Uterus (tissue), 4 donors: ENCODE measurements around the gene TNFRSF1A. TPM values are rescaled to one million over a fixed set of nuclear protein-coding genes. Genes with fewer than 3 reads are reported as not detected.

Experiments
- DNase-seq, 2 donors: peaks; one replicate each; pipeline ENCODE4 v3.0.0-alpha.2; 2019 to 2020
- H3K27ac ChIP-seq, 2 donors: fragments of 200-600 bp; sonication (generic); 1 replicate in 1 of 2; 2 replicates in 1 of 2; pipeline ENCODE4 v1.5.1; 2016 to 2018
- H3K27me3 ChIP-seq, 2 donors: fragments of 200-600 bp; sonication (generic); one replicate each; pipeline ENCODE4 v1.5.1; 2018 to 2019; ENCODE audit warnings: control low read depth in 1 of 2
- H3K36me3 ChIP-seq, 2 donors: fragments of 200-600 bp; sonication (generic); one replicate each; pipeline ENCODE4 v1.5.1; 2019; ENCODE audit warnings: control low read depth in 1 of 2
- H3K4me1 ChIP-seq, 2 donors: fragments of 200-600 bp; sonication (generic); one replicate each; pipeline ENCODE4 v1.5.1; 2018 to 2019; ENCODE audit warnings: control low read depth in 1 of 2
- H3K4me3 ChIP-seq, 2 donors: fragments of 200-600 bp; sonication (generic); 1 replicate in 1 of 2; 2 replicates in 1 of 2; pipeline ENCODE4 v1.5.1; 2018 to 2019; ENCODE audit warnings: mild to moderate bottlenecking in 1 of 2
- H3K9me3 ChIP-seq, 2 donors: fragments of 200-600 bp; sonication (generic); one replicate each; pipeline ENCODE4 v1.5.1; 2019; ENCODE audit warnings: control low read depth in 1 of 2
- POLR2A ChIP-seq, 2 donors: fragments of 450-650 bp; IDR thresholded peaks; one replicate each; pipeline ENCODE4 v1.6.1; 2016; ENCODE audit warnings: antibody characterized with exemption in 2 of 2, mild to moderate bottlenecking in 1 of 2, moderate library complexity in 1 of 2
- intact Hi-C: fragments of 100-400 bp; cut with DNase I; formaldehyde crosslinking; loops from one replicate; pipeline ENCODE4 v1.15.1; 2023; ENCODE audit warnings: low total_unique reads
- total RNA-seq, 4 donors: library from RNA; depleted of rRNA in 3 of 4; stranded (reverse); fragments of >200 nt in 3 of 4; gene quantifications; one replicate each; pipeline versions ENCODE4 v1.1.0 to v1.2.4, GENCODE V29; 2014 to 2023
- TF ChIP-seq, protein P1 (sequence below), 4 experiments: fragments of 200-600 bp in 2 of 4; fragments of 450-650 bp in 2 of 4; sonication (generic) in 2 of 4; IDR thresholded peaks; one replicate each; pipeline ENCODE4 v1.5.1; 2016 to 2019; ENCODE audit warnings: antibody characterized with exemption in 4 of 4, mild to moderate bottlenecking in 2 of 4, moderate library complexity in 1 of 4
- donor health status: DM: yes; HTN: yes; CAD: no.

Gene TNFRSF1A
- total RNA-seq, 4 donors from 2014 or later, result 71.8 to 297 (median 174) TPM

DNA sequence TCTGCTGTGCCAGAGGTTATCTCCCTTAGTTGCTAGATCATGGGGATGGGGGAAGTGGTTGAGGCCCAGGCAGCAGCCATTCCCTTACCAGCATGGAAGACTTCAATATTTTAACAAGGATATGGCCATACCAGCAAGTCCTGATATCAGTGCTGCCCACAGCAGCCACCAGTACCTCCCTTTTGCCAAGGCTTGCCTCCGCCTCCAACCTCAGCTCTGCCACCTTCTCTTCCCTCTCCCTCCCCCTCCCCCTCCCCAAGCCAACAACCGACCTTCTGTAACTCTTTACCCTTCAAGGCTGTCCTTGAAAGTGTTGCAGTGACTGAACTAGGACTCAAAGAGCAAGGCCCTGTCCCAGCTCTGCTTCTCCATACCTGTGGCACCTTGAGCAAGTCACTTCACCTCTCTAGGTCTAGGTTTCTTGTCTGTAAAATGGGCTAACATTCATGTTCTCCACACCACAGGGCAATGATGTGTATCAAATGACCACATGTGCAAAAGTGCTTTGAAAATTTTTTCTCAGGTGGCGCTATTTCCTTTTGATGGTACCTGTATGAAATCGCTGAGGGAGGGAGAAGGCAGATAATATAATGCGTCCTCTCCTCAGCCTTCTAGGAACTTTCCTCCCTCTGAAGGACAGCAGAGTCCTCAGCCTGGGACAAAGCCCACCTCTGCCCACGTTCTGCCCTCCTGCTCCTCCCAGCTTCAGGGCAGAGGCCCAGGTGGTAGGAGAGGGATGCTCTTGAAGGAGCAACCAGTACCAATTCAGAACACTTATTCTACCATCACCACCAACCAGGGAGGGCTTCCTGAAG is 16.7 kb downstream of the TNFRSF1A start:
- H3K4me1 ChIP-seq, result peaks cover 0 to 7% of the 10 kb centered on the region in 2 donors
- peak overlapping the region; percentile 79 to 83 for H3K27ac ChIP-seq
- H3K9me3 ChIP-seq, result no peaks in the 10 kb centered on the region

DNA sequence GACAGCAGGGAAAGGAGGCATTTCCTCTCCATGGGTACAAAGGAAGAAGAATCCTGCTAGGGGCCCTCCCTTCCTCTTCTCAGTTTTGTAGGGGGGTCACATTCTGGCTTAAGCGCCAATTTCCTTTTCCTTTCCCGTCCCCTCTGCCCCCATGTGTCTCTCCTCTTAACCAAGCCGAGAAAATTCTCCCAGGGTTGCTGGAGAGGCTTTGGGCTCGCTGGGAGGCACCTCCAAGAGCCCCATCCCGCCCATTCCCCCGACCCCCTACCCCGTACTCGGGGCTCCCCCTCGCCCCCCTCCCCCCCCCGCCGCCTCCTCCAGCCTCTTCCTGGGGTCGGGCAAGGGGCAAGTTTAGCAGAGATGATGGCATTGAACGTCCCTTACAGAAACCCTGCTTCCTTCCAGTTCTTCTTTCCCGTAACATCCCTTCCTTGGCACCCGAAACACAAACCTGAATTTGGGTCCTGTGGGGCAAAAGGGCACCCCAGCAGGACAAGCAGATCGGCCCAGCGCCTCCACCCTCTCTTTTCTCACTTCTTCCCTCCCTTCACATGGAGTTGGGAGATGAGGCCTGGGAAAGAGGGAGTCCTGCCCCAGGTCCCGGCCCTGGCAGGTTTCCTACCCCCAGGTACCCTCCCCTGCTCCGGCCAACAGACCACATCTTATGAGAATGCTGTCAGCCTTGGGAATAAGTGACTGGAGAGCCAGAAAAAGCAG is 17.7 kb downstream of the TNFRSF1A start:
- H3K4me1 ChIP-seq, result peaks cover 0 to 7% of the 10 kb centered on the region in 2 donors

More for the DNA sequence above, 16.7 kb downstream of the TNFRSF1A start:
- no peak overlapping the region for H3K4me3 ChIP-seq
- intact Hi-C loops, result no loop called here
- DNase-seq, result no peak
- H3K27me3 ChIP-seq, result no peaks in the 10 kb centered on the region
- H3K36me3 ChIP-seq, result no peaks in the 10 kb centered on the region
- TF ChIP-seq, protein P1, sequence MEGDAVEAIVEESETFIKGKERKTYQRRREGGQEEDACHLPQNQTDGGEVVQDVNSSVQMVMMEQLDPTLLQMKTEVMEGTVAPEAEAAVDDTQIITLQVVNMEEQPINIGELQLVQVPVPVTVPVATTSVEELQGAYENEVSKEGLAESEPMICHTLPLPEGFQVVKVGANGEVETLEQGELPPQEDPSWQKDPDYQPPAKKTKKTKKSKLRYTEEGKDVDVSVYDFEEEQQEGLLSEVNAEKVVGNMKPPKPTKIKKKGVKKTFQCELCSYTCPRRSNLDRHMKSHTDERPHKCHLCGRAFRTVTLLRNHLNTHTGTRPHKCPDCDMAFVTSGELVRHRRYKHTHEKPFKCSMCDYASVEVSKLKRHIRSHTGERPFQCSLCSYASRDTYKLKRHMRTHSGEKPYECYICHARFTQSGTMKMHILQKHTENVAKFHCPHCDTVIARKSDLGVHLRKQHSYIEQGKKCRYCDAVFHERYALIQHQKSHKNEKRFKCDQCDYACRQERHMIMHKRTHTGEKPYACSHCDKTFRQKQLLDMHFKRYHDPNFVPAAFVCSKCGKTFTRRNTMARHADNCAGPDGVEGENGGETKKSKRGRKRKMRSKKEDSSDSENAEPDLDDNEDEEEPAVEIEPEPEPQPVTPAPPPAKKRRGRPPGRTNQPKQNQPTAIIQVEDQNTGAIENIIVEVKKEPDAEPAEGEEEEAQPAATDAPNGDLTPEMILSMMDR (IDR thresholded peaks at IDR 0.05), result no peak
- TF ChIP-seq POLR2A (IDR thresholded peaks at IDR 0.05), result no peak

GRCh38 chr12:6323340-6323994 is 18.4 kb downstream of the TNFRSF1A start:
- Histone ChIP-seq H3K27me3 (no peaks in the 10 kb centered on the region), H3K4me3 (peak overlapping the region in 1 of 2 donors; percentile 9), H3K9me3 (no peaks in the 10 kb centered on the region), H3K36me3 (no peaks in the 10 kb centered on the region), H3K4me1 (peaks cover 0 to 7% of the 10 kb centered on the region in 2 donors), H3K27ac (peak overlapping the region; percentile 83 to 85)
- intact Hi-C loops, result no loop called here
- no peak for TF ChIP-seq POLR2A (IDR thresholded peaks at IDR 0.05)
- TF ChIP-seq, protein P1 (IDR thresholded peaks at IDR 0.05), result peak; percentile 47 to 74 (median 56)
- DNase-seq, result peak; percentile 62 to 81

More for the DNA sequence above, 17.7 kb downstream of the TNFRSF1A start:
- DNase-seq, result no peak
- Histone ChIP-seq H3K4me3 (peak overlapping the region in 1 of 2 donors; percentile 9), H3K27ac (peak overlapping the region; percentile 83 to 85), H3K27me3 (no peaks in the 10 kb centered on the region), H3K9me3 (no peaks in the 10 kb centered on the region), H3K36me3 (no peaks in the 10 kb centered on the region)
- no peak for TF ChIP-seq POLR2A (IDR thresholded peaks at IDR 0.05)
- TF ChIP-seq, protein P1 (IDR thresholded peaks at IDR 0.05), result no peak
- intact Hi-C loops, result no loop called here

- Histone ChIP-seq H3K4me1 (peaks cover 0 to 7% of the 10 kb centered on the region in 2 donors), H3K27me3 (no peaks in the 10 kb centered on the region), H3K4me3 (peak overlapping the region in 1 of 2 donors; percentile 9)
These were observed 18.9 kb downstream of the TNFRSF1A start for GRCh38 chr12:6322969-6323339.

More at GRCh38 chr12:6322969-6323339, 18.9 kb downstream of the TNFRSF1A start:
- no peak for DNase-seq
- intact Hi-C loops, result no loop called here
- no peak for TF ChIP-seq POLR2A (IDR thresholded peaks at IDR 0.05)
- TF ChIP-seq, protein P1 (IDR thresholded peaks at IDR 0.05), result no peak
- H3K27ac ChIP-seq, result peak overlapping the region; percentile 83 to 85
- H3K36me3 ChIP-seq, result no peaks in the 10 kb centered on the region
- H3K9me3 ChIP-seq, result no peaks in the 10 kb centered on the region
